MM.1S (cell line): ENCODE results near the gene TMEM116.

Source experiments
- EZH2phosphoT487 ChIP-seq: fragments of 300-600 bp; sonication (generic); IDR thresholded peaks from 2 replicates; pipeline ENCODE4 v1.6.1; 2018; ENCODE audit warnings: antibody characterized with exemption, low read length
- TF ChIP-seq, protein P1 (sequence below): fragments of 300-600 bp; sonication (generic); IDR thresholded peaks from 2 replicates; pipeline ENCODE4 v1.5.1; 2016; ENCODE audit warnings: antibody characterized with exemption, low read length, mixed read lengths

DNA sequence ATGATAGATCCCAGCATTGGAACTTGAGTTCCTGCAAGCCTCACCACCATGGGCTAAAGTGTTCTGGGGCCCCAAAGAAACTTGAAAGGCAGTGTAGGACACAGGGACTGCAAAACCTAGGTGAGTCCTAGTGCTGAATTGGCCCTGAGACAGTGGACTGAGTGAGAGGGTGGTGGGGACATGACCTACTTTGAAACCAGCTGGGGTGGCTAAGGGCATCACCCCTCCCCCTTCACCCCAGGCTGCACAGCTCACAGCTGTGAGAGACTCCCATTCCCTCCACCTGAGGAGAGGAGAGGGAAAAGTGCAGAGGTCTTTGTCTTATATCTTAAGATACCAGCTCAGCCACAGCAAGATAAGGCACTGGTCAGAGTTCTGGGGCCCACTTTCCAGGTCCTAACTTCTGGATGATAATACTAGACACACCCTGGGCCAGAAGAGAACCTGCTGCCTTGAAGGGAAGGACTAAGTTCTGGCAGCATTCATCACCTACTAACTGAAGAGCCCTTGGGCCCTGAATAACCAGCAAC is 108.5 kb downstream of the TMEM116 start:
- TF ChIP-seq, protein P1, sequence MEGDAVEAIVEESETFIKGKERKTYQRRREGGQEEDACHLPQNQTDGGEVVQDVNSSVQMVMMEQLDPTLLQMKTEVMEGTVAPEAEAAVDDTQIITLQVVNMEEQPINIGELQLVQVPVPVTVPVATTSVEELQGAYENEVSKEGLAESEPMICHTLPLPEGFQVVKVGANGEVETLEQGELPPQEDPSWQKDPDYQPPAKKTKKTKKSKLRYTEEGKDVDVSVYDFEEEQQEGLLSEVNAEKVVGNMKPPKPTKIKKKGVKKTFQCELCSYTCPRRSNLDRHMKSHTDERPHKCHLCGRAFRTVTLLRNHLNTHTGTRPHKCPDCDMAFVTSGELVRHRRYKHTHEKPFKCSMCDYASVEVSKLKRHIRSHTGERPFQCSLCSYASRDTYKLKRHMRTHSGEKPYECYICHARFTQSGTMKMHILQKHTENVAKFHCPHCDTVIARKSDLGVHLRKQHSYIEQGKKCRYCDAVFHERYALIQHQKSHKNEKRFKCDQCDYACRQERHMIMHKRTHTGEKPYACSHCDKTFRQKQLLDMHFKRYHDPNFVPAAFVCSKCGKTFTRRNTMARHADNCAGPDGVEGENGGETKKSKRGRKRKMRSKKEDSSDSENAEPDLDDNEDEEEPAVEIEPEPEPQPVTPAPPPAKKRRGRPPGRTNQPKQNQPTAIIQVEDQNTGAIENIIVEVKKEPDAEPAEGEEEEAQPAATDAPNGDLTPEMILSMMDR = no peak
- no peak for TF ChIP-seq EZH2phosphoT487
